Transverse colon (tissue), 4 donors: ENCODE data around the gene MAGI1. TPM values are rescaled to one million over a fixed set of nuclear protein-coding genes. Genes with fewer than 3 reads are reported as not detected.

Experiments
- DNase-seq: peaks from one replicate; pipeline ENCODE4 v3.0.0-alpha.2; 2019
- H3K27ac ChIP-seq, 4 donors: fragments of 200-600 bp; sonication (generic); 2 replicates each; pipeline ENCODE4 v1.5.1; 2016 to 2018; ENCODE audit warnings: inconsistent platforms in 4 of 4
- H3K27me3 ChIP-seq: fragments of 200-600 bp; sonication (generic); 2 replicates; pipeline ENCODE4 v1.5.1; 2017; ENCODE audit warnings: inconsistent platforms
- H3K36me3 ChIP-seq, 4 donors: fragments of 200-600 bp; sonication (generic); 2 replicates each; pipeline ENCODE4 v1.5.1; 2017 to 2019; ENCODE audit warnings: inconsistent platforms in 4 of 4
- H3K4me1 ChIP-seq, 4 donors: fragments of 200-600 bp; sonication (generic); 2 replicates each; pipeline ENCODE4 v1.5.1; 2017 to 2020; ENCODE audit warnings: inconsistent platforms in 4 of 4
- H3K4me3 ChIP-seq, 4 donors: fragments of 200-600 bp; sonication (generic); 1 replicate in 1 of 4; 2 replicates in 3 of 4; pipeline versions ENCODE4 v1.5.1 to v1.6.1; 2017 to 2019; ENCODE audit warnings: inconsistent platforms in 4 of 4
- H3K9me3 ChIP-seq, 2 donors: fragments of 200-600 bp; sonication (generic); 2 replicates each; pipeline ENCODE4 v1.5.1; 2017 to 2019; ENCODE audit warnings: inconsistent platforms in 2 of 2
- EP300 ChIP-seq: sonication (generic); formaldehyde crosslinking; IDR thresholded peaks from one replicate; pipeline ENCODE4 v1.6.1; 2017; ENCODE audit warnings: antibody characterized with exemption, low read depth
- POLR2A ChIP-seq: fragments of 450-650 bp; IDR thresholded peaks from one replicate; pipeline ENCODE4 v1.6.1; 2016; ENCODE audit warnings: antibody characterized with exemption, mild to moderate bottlenecking, moderate library complexity
- POLR2AphosphoS5 ChIP-seq, 3 donors: sonication (generic); formaldehyde crosslinking; IDR thresholded peaks; one replicate each; pipeline ENCODE4 v1.6.1; 2016; ENCODE audit warnings: antibody characterized with exemption in 3 of 3
- WGBS, 2 donors: methylation state at CpG; one replicate each; pipeline ENCODE4 v1.1.5; 2018; ENCODE audit warnings: low coverage in 1 of 2; 5-methylcytosine and 5-hydroxymethylcytosine counted together
- in situ Hi-C, 4 donors: fragments of 200-750 bp; cut with MboI; loops; one replicate each; pipeline versions ENCODE4 v1.15.0 to v1.15.1; 2017; ENCODE audit warnings: low sequenced_read_pairs in 3 of 4, low pct_ligation_motif_present in 1 of 4, low pct_unique_long_range_greater_than_20kb in 1 of 4
- intact Hi-C: fragments of 100-400 bp; cut with DNase I; formaldehyde crosslinking; loops from one replicate; pipeline ENCODE4 v1.15.1; 2023; ENCODE audit warnings: low total_unique reads
- total RNA-seq, 4 donors: library from RNA; depleted of rRNA; stranded (reverse); fragments of >200 nt; gene quantifications; one replicate each; pipeline ENCODE4 v1.1.0, GENCODE V29; 2016
- TF ChIP-seq, protein P1 (sequence below), 5 experiments: fragments of 200-600 bp in 3 of 5; fragments of 450-650 bp in 2 of 5; sonication (generic) in 3 of 5; IDR thresholded peaks; 1 replicate in 2 of 5; 2 replicates in 3 of 5; pipeline ENCODE4 v1.5.1; 2016 to 2017; ENCODE audit warnings: antibody characterized with exemption in 5 of 5, inconsistent platforms in 3 of 5, mild to moderate bottlenecking in 2 of 5, moderate library complexity in 1 of 5

The MAGI1 gene
- total RNA-seq, 4 donors from 2014 or later: 50.8 to 190 (median 67.4) TPM

- TF ChIP-seq POLR2A (no peak), POLR2AphosphoS5 (IDR thresholded peaks at IDR 0.05) (no peak), EP300 (no peak)
- TF ChIP-seq, protein P1, sequence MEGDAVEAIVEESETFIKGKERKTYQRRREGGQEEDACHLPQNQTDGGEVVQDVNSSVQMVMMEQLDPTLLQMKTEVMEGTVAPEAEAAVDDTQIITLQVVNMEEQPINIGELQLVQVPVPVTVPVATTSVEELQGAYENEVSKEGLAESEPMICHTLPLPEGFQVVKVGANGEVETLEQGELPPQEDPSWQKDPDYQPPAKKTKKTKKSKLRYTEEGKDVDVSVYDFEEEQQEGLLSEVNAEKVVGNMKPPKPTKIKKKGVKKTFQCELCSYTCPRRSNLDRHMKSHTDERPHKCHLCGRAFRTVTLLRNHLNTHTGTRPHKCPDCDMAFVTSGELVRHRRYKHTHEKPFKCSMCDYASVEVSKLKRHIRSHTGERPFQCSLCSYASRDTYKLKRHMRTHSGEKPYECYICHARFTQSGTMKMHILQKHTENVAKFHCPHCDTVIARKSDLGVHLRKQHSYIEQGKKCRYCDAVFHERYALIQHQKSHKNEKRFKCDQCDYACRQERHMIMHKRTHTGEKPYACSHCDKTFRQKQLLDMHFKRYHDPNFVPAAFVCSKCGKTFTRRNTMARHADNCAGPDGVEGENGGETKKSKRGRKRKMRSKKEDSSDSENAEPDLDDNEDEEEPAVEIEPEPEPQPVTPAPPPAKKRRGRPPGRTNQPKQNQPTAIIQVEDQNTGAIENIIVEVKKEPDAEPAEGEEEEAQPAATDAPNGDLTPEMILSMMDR (IDR thresholded peaks at IDR 0.05): no peak
- intact Hi-C loops: no loop called here
- 73 to 79% methylated on average over 3 of the region's 3 CpGs for WGBS, 2 donors
- H3K36me3 ChIP-seq: no peaks in the 10 kb centered on the region
- H3K27me3 ChIP-seq: no peaks in the 10 kb centered on the region
- H3K4me1 ChIP-seq: no peaks in the 10 kb centered on the region
- in situ Hi-C loops: no loop called here
- H3K27ac ChIP-seq: no peak overlapping the region
- H3K9me3 ChIP-seq: no peaks in the 10 kb centered on the region
- no peak overlapping the region for H3K4me3 ChIP-seq
- no peak for DNase-seq
Observed at GRCh38 chr3:65604863-65605526, 433.7 kb downstream of the MAGI1 start.

DNA sequence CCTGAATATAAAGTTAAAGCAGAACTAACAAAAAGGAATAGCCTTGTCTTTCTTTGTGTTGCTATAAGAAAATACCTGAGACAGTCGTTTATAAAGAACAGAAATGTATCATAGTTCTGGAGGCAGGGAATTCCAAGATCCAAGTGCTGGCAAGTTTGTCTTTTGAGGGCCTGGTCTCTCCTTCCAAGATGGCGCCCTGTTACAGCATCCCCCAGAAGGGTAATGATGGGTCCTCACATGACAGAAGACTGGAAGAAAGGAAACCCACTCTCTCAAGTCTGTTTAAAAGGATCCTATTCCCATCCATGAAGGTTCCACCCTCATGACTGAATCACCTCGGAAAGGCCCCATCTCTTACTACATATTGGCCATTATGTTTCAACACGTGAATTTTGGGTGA lies 435.1 kb downstream of the MAGI1 start:
- no peaks in the 10 kb centered on the region for H3K27me3 ChIP-seq
- H3K36me3 ChIP-seq: no peaks in the 10 kb centered on the region
- H3K27ac ChIP-seq: no peak overlapping the region
- no peak for TF ChIP-seq EP300
- no peak for TF ChIP-seq POLR2A
- no peak for TF ChIP-seq POLR2AphosphoS5 (IDR thresholded peaks at IDR 0.05)
- TF ChIP-seq, protein P1 (IDR thresholded peaks at IDR 0.05): no peak
- no peaks in the 10 kb centered on the region for H3K4me1 ChIP-seq
- intact Hi-C loops (no loop called here), in situ Hi-C loops (no loop called here)
- 81 to 86% methylated on average over 4 of the region's 4 CpGs for WGBS, 2 donors
- H3K4me3 ChIP-seq: no peak overlapping the region
- no peak for DNase-seq
- H3K9me3 ChIP-seq: no peaks in the 10 kb centered on the region

- Histone ChIP-seq H3K27me3 (no peaks in the 10 kb centered on the region), H3K27ac (no peak overlapping the region), H3K36me3 (no peaks in the 10 kb centered on the region), H3K4me3 (no peak overlapping the region), H3K4me1 (peaks cover 0 to 12% (median 6%) of the 10 kb centered on the region in 4 donors), H3K9me3 (no peaks in the 10 kb centered on the region)
- DNase-seq: no peak
- in situ Hi-C loops: no loop called here
- TF ChIP-seq EP300 (no peak), POLR2AphosphoS5 (IDR thresholded peaks at IDR 0.05) (no peak), POLR2A (no peak)
- TF ChIP-seq, protein P1 (IDR thresholded peaks at IDR 0.05): no peak
- intact Hi-C loops: no loop called here
- 90 to 97% methylated on average over 2 of the region's 2 CpGs for WGBS, 2 donors
Observed at GRCh38 chr3:65600888-65601287, 437.8 kb downstream of the MAGI1 start.

DNA sequence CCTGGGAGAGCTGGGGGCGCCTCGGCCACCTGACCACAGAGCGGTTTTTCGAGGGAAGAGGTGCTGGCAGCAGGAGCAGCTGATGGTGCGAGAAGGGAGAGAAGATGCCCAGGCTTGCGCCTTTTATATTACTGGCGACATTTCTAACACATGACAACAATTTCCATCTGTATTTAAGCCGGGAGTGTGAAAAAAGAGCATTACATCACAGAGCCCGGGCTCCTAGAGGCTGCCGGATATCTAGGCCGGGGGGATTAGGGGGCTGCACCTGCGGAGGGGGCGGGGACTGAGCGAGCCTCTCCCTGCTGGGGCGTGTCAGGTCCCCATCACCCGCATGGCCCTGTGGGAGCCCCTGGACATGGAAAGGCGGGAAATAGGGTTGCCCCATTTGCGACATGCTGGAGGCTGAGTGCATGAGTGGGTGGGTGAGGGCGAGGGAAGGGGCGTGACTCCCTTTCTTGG lies 440.7 kb downstream of the MAGI1 start:
- Histone ChIP-seq H3K4me1 (peaks cover 0 to 12% (median 6%) of the 10 kb centered on the region in 4 donors), H3K4me3 (peak overlapping the region in 1 of 4 donors; percentile 28), H3K27ac (no peak overlapping the region), H3K36me3 (no peaks in the 10 kb centered on the region), H3K27me3 (no peaks in the 10 kb centered on the region), H3K9me3 (no peaks in the 10 kb centered on the region)
- intact Hi-C loops: no loop called here
- DNase-seq: no peak
- in situ Hi-C loops: no loop called here
- WGBS, 2 donors: 36 to 60% methylated on average over 7 to 20 of the region's 20 CpGs
- no peak for TF ChIP-seq EP300
- TF ChIP-seq, protein P1 (IDR thresholded peaks at IDR 0.05): no peak
- TF ChIP-seq POLR2A: no peak
- TF ChIP-seq POLR2AphosphoS5 (IDR thresholded peaks at IDR 0.05): no peak
